ENCODE results near the gene CA10.
A peak's percentile ranks its signal among the peaks of the same experiment; 100 is the strongest.

Gene CA10

GRCh38 chr17:51718983-51719382, 439.5 kb downstream of the CA10 start:
- Mint-ChIP-seq H3K27ac (no peak overlapping the region), H3K4me1 (no peaks in the 10 kb centered on the region), H3K36me3 (no peaks in the 10 kb centered on the region), H3K9me3 (no peaks in the 10 kb centered on the region), H3K4me3 (no peak overlapping the region), H3K27me3 (peaks cover 4% of the 10 kb centered on the region)

- no peaks in the 10 kb centered on the region for H3K4me1 Mint-ChIP-seq
- no peaks in the 10 kb centered on the region for H3K9me3 Mint-ChIP-seq
- H3K27ac Mint-ChIP-seq: no peak overlapping the region
- peaks cover 16% of the 10 kb centered on the region for H3K27me3 Mint-ChIP-seq
- H3K4me3 Mint-ChIP-seq: no peak overlapping the region
- H3K36me3 Mint-ChIP-seq: no peaks in the 10 kb centered on the region
Measured at GRCh38 chr17:51711581-51711980, 446.9 kb downstream of the CA10 start.

GRCh38 chr17:51710634-51710979, 447.9 kb downstream of the CA10 start:
- Mint-ChIP-seq H3K9me3 (no peaks in the 10 kb centered on the region), H3K27ac (no peak overlapping the region), H3K4me1 (no peaks in the 10 kb centered on the region), H3K27me3 (peaks cover 16% of the 10 kb centered on the region), H3K36me3 (no peaks in the 10 kb centered on the region), H3K4me3 (no peak overlapping the region)

GRCh38 chr17:51709694-51710633, 448.6 kb downstream of the CA10 start:
- Mint-ChIP-seq H3K9me3 (no peaks in the 10 kb centered on the region), H3K27me3 (peaks cover 16% of the 10 kb centered on the region), H3K4me1 (no peaks in the 10 kb centered on the region), H3K36me3 (no peaks in the 10 kb centered on the region), H3K27ac (no peak overlapping the region), H3K4me3 (no peak overlapping the region)

GRCh38 chr17:51707216-51707615, 451.3 kb downstream of the CA10 start:
- Mint-ChIP-seq H3K27ac (no peak overlapping the region), H3K36me3 (no peaks in the 10 kb centered on the region), H3K4me3 (no peak overlapping the region), H3K9me3 (no peaks in the 10 kb centered on the region), H3K27me3 (peaks cover 16% of the 10 kb centered on the region), H3K4me1 (no peaks in the 10 kb centered on the region)

- Mint-ChIP-seq H3K4me1 (no peaks in the 10 kb centered on the region), H3K4me3 (no peak overlapping the region), H3K36me3 (no peaks in the 10 kb centered on the region), H3K27me3 (peaks cover 11% of the 10 kb centered on the region), H3K27ac (peak overlapping the region; percentile 3), H3K9me3 (no peaks in the 10 kb centered on the region)
Measured at GRCh38 chr17:51706093-51706492, 452.4 kb downstream of the CA10 start.

- Mint-ChIP-seq H3K36me3 (no peaks in the 10 kb centered on the region), H3K4me1 (no peaks in the 10 kb centered on the region), H3K27me3 (peaks cover 5% of the 10 kb centered on the region), H3K4me3 (no peak overlapping the region), H3K9me3 (no peaks in the 10 kb centered on the region), H3K27ac (no peak overlapping the region)
Measured at GRCh38 chr17:51703361-51704341, 454.9 kb downstream of the CA10 start.

- Mint-ChIP-seq H3K27ac (no peak overlapping the region), H3K4me1 (no peaks in the 10 kb centered on the region), H3K27me3 (peaks cover 10% of the 10 kb centered on the region), H3K9me3 (no peaks in the 10 kb centered on the region), H3K36me3 (no peaks in the 10 kb centered on the region), H3K4me3 (no peak overlapping the region)
Measured at GRCh38 chr17:51702963-51703360, 455.6 kb downstream of the CA10 start.

GRCh38 chr17:51701501-51701900, 457.0 kb downstream of the CA10 start:
- Mint-ChIP-seq H3K9me3 (peaks cover 2% of the 10 kb centered on the region), H3K4me3 (no peak overlapping the region), H3K27me3 (peaks cover 13% of the 10 kb centered on the region), H3K4me1 (no peaks in the 10 kb centered on the region), H3K27ac (no peak overlapping the region), H3K36me3 (no peaks in the 10 kb centered on the region)

- H3K4me1 Mint-ChIP-seq: no peaks in the 10 kb centered on the region
- H3K27me3 Mint-ChIP-seq: peaks cover 19% of the 10 kb centered on the region
- no peak overlapping the region for H3K4me3 Mint-ChIP-seq
- peaks cover 11% of the 10 kb centered on the region for H3K9me3 Mint-ChIP-seq
- no peaks in the 10 kb centered on the region for H3K36me3 Mint-ChIP-seq
- no peak overlapping the region for H3K27ac Mint-ChIP-seq
Measured at GRCh38 chr17:51700011-51700760, 458.3 kb downstream of the CA10 start.

GRCh38 chr17:51699303-51699702, 459.2 kb downstream of the CA10 start:
- Mint-ChIP-seq H3K9me3 (peaks cover 14% of the 10 kb centered on the region), H3K27ac (no peak overlapping the region), H3K27me3 (peaks cover 22% of the 10 kb centered on the region), H3K4me1 (no peaks in the 10 kb centered on the region), H3K4me3 (no peak overlapping the region), H3K36me3 (no peaks in the 10 kb centered on the region)

GRCh38 chr17:51692917-51693316, 465.6 kb downstream of the CA10 start:
- Mint-ChIP-seq H3K9me3 (peaks cover 28% of the 10 kb centered on the region), H3K27ac (no peak overlapping the region), H3K36me3 (no peaks in the 10 kb centered on the region), H3K4me3 (no peak overlapping the region), H3K4me1 (no peaks in the 10 kb centered on the region), H3K27me3 (peaks cover 15% of the 10 kb centered on the region)

GRCh38 chr17:51687887-51688286, 470.6 kb downstream of the CA10 start:
- Mint-ChIP-seq H3K27me3 (peaks cover 7% of the 10 kb centered on the region), H3K4me1 (no peaks in the 10 kb centered on the region), H3K27ac (no peak overlapping the region), H3K4me3 (no peak overlapping the region), H3K9me3 (peaks cover 14% of the 10 kb centered on the region), H3K36me3 (no peaks in the 10 kb centered on the region)

GRCh38 chr17:51685287-51685909, 473.1 kb downstream of the CA10 start:
- peaks cover 9% of the 10 kb centered on the region for H3K27me3 Mint-ChIP-seq
- no peaks in the 10 kb centered on the region for H3K36me3 Mint-ChIP-seq
- no peaks in the 10 kb centered on the region for H3K4me1 Mint-ChIP-seq
- peaks cover 2% of the 10 kb centered on the region for H3K9me3 Mint-ChIP-seq
- no peak overlapping the region for H3K4me3 Mint-ChIP-seq
- H3K27ac Mint-ChIP-seq: no peak overlapping the region

GRCh38 chr17:51684214-51684613, 474.3 kb downstream of the CA10 start:
- H3K36me3 Mint-ChIP-seq: no peaks in the 10 kb centered on the region
- no peak overlapping the region for H3K27ac Mint-ChIP-seq

More at GRCh38 chr17:51684214-51684613, 474.3 kb downstream of the CA10 start:
- Mint-ChIP-seq H3K9me3 (no peaks in the 10 kb centered on the region), H3K27me3 (peaks cover 9% of the 10 kb centered on the region), H3K4me1 (no peaks in the 10 kb centered on the region), H3K4me3 (no peak overlapping the region)
